Mucosa of descending colon (tissue), 3 donors: Measurements from ENCODE around the gene NEO1. TPM values are rescaled to one million over a fixed set of nuclear protein-coding genes. Genes with fewer than 3 reads are reported as not detected.

ENCODE experiments used
- ATAC-seq: fragments of 200-7000 bp; cut with Tn5 transposase; one replicate; pipeline ENCODE4 v1.9.1; 2020; ENCODE audit warnings: mild to moderate bottlenecking, moderate library complexity
- DNase-seq, 3 donors: peaks; one replicate each; pipeline ENCODE4 v3.0.0-alpha.2; 2020
- H3K36me3 ChIP-seq: fragments of 200-600 bp; one replicate; pipeline ENCODE4 v1.8.0; 2021; ENCODE audit warnings: low read depth, mild to moderate bottlenecking
- H3K4me1 ChIP-seq: fragments of 200-600 bp; one replicate; pipeline ENCODE4 v1.8.0; 2021; ENCODE audit warnings: low read depth, mild to moderate bottlenecking
- H3K4me3 ChIP-seq: fragments of 200-600 bp; one replicate; pipeline ENCODE4 v1.8.0; 2021; ENCODE audit warnings: mild to moderate bottlenecking
- H3K9me3 ChIP-seq: fragments of 200-600 bp; one replicate; pipeline ENCODE4 v1.8.0; 2021; ENCODE audit warnings: mild to moderate bottlenecking
- CTCF ChIP-seq: fragments of 200-600 bp; IDR thresholded peaks from one replicate; pipeline ENCODE4 v1.8.0; 2022; ENCODE audit warnings: antibody characterized with exemption, mild to moderate bottlenecking
- intact Hi-C, 2 donors: fragments of 100-400 bp; cut with DNase I in 1 of 2; cut with micrococcal nuclease in 1 of 2; formaldehyde crosslinking; loops; one replicate each; pipeline versions ENCODE4 v1.11.0 to v1.11.1; 2022; cut with DNase I, micrococcal nuclease
- total RNA-seq, 3 donors: library from RNA; stranded (reverse); fragmentation: NEBNext Ultra II Directional in 2 of 3; extraction: Animal tissue kit (Norgen Biotek cat#: 25700) in 2 of 3; gene quantifications; one replicate each; pipeline versions ENCODE4 v1.2.1 to v1.2.4, GENCODE V29; 2021 to 2023
- donor health status: DM: no; HTN: no; CAD: no; lungs with moderate emphysema.
- donor health status: DM: no; HTN: no; CAD: no.
- donor health status: DM: no; HTN: yes; CAD: no.

NEO1 gene
- total RNA-seq, 3 donors from 2014 or later = 106 to 188 (median 166) TPM

DNA sequence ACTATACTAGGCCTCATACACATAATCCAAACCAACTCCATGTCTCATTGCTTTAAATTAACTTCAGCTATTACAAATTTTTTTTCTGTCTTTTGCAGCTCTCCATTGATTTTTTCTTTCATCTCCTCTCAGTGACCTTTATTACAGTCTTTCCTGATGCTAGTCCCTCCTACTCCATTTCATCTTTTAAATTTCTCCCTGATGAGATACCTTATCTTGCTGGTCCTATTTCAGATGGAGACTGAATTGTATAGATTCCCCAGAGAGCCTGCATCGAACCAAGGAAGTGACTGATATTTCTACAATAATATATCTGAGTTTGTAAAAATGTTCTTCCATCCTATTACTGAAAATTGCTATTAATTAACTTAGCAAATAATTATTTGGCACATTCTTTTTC is 45.7 kb upstream of the NEO1 start:
- Histone ChIP-seq H3K36me3 (no peaks in the 10 kb centered on the region), H3K4me3 (no peak overlapping the region), H3K9me3 (no peaks in the 10 kb centered on the region), H3K4me1 (peaks cover 11% of the 10 kb centered on the region)
- intact Hi-C loops = no loop called here
- DNase-seq (no peak), ATAC-seq (no peak)
- TF ChIP-seq CTCF = no peak

- no peak for TF ChIP-seq CTCF
- DNase-seq (no peak), ATAC-seq (no peak)
- Histone ChIP-seq H3K4me3 (no peak overlapping the region), H3K36me3 (no peaks in the 10 kb centered on the region), H3K4me1 (peaks cover 11% of the 10 kb centered on the region), H3K9me3 (no peaks in the 10 kb centered on the region)
- intact Hi-C loops = no loop called here
Observed at GRCh38 chr15:73009066-73010056, 42.9 kb upstream of the NEO1 start.

DNA sequence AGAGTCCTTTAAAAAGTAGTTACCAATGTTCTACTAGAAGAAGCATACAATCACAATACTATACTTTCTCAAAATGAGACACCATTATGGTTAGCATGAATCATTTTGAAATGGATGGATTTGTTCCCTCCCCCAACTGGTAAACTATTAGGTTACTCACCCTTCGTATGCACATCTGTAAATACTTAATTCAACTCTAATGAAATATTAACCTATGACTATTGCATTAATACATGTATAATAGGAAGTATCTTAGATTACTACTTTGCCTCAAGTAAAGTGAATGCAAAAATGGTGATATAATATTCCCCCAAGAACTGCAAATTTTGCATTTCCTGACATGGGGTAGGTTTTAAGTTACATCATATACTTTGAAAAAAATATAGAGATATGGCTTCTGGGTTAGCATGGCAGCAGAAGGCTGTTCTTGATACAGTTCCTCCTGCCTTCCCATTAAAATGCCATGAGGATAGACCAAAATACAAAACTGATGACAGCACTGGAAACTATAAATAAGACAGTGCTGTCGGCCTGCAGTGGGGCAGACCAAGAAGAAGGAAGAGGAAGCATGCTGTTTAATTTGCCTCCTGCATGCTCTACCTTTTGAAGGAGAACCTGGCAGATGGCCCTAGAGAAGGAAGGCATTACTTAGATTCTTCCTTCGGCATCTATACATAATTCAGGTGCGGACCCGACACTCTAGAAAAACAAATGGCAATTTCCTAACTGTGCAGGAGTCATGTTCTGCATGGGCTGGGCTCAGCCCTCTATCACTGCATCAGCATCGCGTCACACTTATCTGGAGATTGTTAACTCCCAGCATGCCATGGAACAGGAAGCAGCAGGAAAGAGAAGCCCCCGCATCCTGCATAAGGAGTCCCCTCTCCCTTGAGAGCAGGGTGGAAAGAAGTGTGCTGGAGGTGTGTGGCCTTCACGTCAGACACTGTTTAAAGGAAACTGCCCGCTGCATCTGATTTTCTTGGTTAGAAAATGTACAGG is 41.8 kb upstream of the NEO1 start:
- no peaks in the 10 kb centered on the region for H3K36me3 ChIP-seq

GRCh38 chr15:73014904-73015303 is 37.4 kb upstream of the NEO1 start:
- no peak for DNase-seq
- H3K9me3 ChIP-seq = no peaks in the 10 kb centered on the region
- ATAC-seq = peak; percentile 86
- intact Hi-C loops = no loop called here
- no peaks in the 10 kb centered on the region for H3K36me3 ChIP-seq
- no peak overlapping the region for H3K4me3 ChIP-seq
- H3K4me1 ChIP-seq = no peaks in the 10 kb centered on the region
- no peak for TF ChIP-seq CTCF

More for the DNA sequence above, 41.8 kb upstream of the NEO1 start:
- no peak for ATAC-seq
- no peak for DNase-seq
- TF ChIP-seq CTCF = no peak
- intact Hi-C loops = no loop called here
- Histone ChIP-seq H3K4me1 (peaks cover 5% of the 10 kb centered on the region), H3K4me3 (no peak overlapping the region), H3K9me3 (no peaks in the 10 kb centered on the region)

- DNase-seq = no peak
- no peak for TF ChIP-seq CTCF
- Histone ChIP-seq H3K4me1 (no peaks in the 10 kb centered on the region), H3K9me3 (no peaks in the 10 kb centered on the region), H3K36me3 (no peaks in the 10 kb centered on the region), H3K4me3 (no peak overlapping the region)
- intact Hi-C loops = no loop called here
- peak; percentile 56 for ATAC-seq
Observed at GRCh38 chr15:73015493-73015892, 36.8 kb upstream of the NEO1 start.
